A673 (cell line): ENCODE results near the gene SMAD6. TPM values are rescaled to one million over a fixed set of nuclear protein-coding genes. Genes with fewer than 3 reads are reported as not detected.
A peak's percentile ranks its signal among the peaks of the same experiment; 100 is the strongest.

Source experiments
- BruUV-seq: library from RNA; stranded (reverse); fragments of 400-500 nt; replicated peaks from 2 replicates; lab custom pipeline; 2021; lab: Mats Ljungman, UMichigan
- CTCF ChIA-PET: fragments of 300-600 bp; sonication (Branson Sonifier 250); formaldehyde crosslinking; loops from one replicate; lab custom pipeline; 2022; ENCODE audit warnings: antibody characterized with exemption; lab: Charles Lee
- POLR2A ChIA-PET: fragments of 300-600 bp; sonication (Branson Sonifier 250); formaldehyde crosslinking; loops from one replicate; lab custom pipeline; 2022; ENCODE audit warnings: antibody characterized with exemption; ENCODE audit not compliant: low non-redundant PET; lab: Charles Lee
- DNase-seq: peaks from one replicate; pipeline ENCODE4 v3.0.0-alpha.2; 2015; ENCODE audit warnings: low spot score
- H3K27ac ChIP-seq: fragments of 200-600 bp; sonication (generic); 2 replicates; pipeline ENCODE4 v1.5.1; 2016; ENCODE audit warnings: mixed run types, low read depth, mild to moderate bottlenecking, mixed read lengths, antibody characterized with exemption, low read length; ENCODE audit not compliant: poor library complexity, severe bottlenecking
- H3K27me3 ChIP-seq: fragments of 200-600 bp; sonication (generic); replicated peaks from 2 replicates; pipeline ENCODE4 v1.6.1; 2017; ENCODE audit warnings: mixed run types, low read depth, mild to moderate bottlenecking, mixed read lengths, antibody characterized with exemption, low read length; ENCODE audit not compliant: insufficient read depth, poor library complexity
- H3K36me3 ChIP-seq: fragments of 200-600 bp; sonication (generic); 2 replicates; pipeline ENCODE4 v1.6.1; 2016; ENCODE audit warnings: mixed run types, mild to moderate bottlenecking, mixed read lengths, antibody characterized with exemption, low read length; ENCODE audit not compliant: insufficient read depth, poor library complexity, severe bottlenecking
- H3K4me1 ChIP-seq: fragments of 200-600 bp; sonication (generic); 2 replicates; pipeline ENCODE4 v1.6.1; 2017; ENCODE audit warnings: mixed run types, mild to moderate bottlenecking, mixed read lengths, antibody characterized with exemption, low read length; ENCODE audit not compliant: insufficient read depth, poor library complexity, severe bottlenecking
- H3K4me3 ChIP-seq: fragments of 200-600 bp; sonication (generic); 2 replicates; pipeline ENCODE4 v1.5.1; 2016; ENCODE audit warnings: low read depth, mixed run types, mild to moderate bottlenecking, mixed read lengths, low read length; ENCODE audit not compliant: poor library complexity, severe bottlenecking
- H3K9me3 ChIP-seq: fragments of 200-600 bp; sonication (generic); 2 replicates; pipeline ENCODE4 v1.6.1; 2016; ENCODE audit warnings: mixed run types, low read depth, mild to moderate bottlenecking, mixed read lengths, antibody characterized with exemption, low read length; ENCODE audit not compliant: poor library complexity, severe bottlenecking
- CTCF ChIP-seq: fragments of 300-800, 200-600 bp; sonication (generic); conservative IDR thresholded peaks from 2 replicates; pipeline ENCODE4 v1.5.1; 2017; ENCODE audit warnings: low read depth, mild to moderate bottlenecking, antibody characterized with exemption, low read length, moderate library complexity, mixed read lengths
- EZH2 ChIP-seq: fragments of 200-600 bp; sonication (generic); IDR thresholded peaks from 2 replicates; pipeline ENCODE4 v1.6.1; 2017; ENCODE audit warnings: borderline replicate concordance, low read depth, mild to moderate bottlenecking, mixed read lengths, antibody characterized with exemption, low read length; ENCODE audit not compliant: poor library complexity, severe bottlenecking
- intact Hi-C: fragments of 100-400 bp; cut with micrococcal nuclease; formaldehyde crosslinking; loops from one replicate; pipeline ENCODE4 v1.10.0; 2022; ENCODE audit not compliant: unreplicated experiment
- total RNA-seq: library from RNA; stranded (reverse); gene quantifications from 2 replicates; pipeline ENCODE4 v1.2.3, GENCODE V29; 2021

SMAD6 gene
- total RNA-seq, 1 experiment from 2014 or later, result 63.9 TPM

- ChIA-PET CTCF (no interaction called here), POLR2A (no interaction called here)
- no TSS peak for BruUV-seq
Observed at GRCh38 chr15:66777596-66778313, 75.7 kb downstream of the SMAD6 start.

GRCh38 chr15:66778314-66778665 is 76.3 kb downstream of the SMAD6 start:
- ChIA-PET POLR2A (no interaction called here), CTCF (no interaction called here)
- Histone ChIP-seq H3K27me3 (no peaks in the 10 kb centered on the region), H3K27ac (no peak overlapping the region), H3K9me3 (no peaks in the 10 kb centered on the region), H3K36me3 (peaks cover 7% of the 10 kb centered on the region), H3K4me3 (no peak overlapping the region), H3K4me1 (peaks cover 48% of the 10 kb centered on the region)
- no peak for TF ChIP-seq EZH2
- TF ChIP-seq CTCF, result no peak
- no TSS peak for BruUV-seq
- DNase-seq, result no peak
- intact Hi-C loops, result no loop called here

More at GRCh38 chr15:66777596-66778313, 75.7 kb downstream of the SMAD6 start:
- Histone ChIP-seq H3K27ac (no peak overlapping the region), H3K4me1 (peaks cover 51% of the 10 kb centered on the region), H3K36me3 (peaks cover 4% of the 10 kb centered on the region), H3K4me3 (no peak overlapping the region), H3K9me3 (no peaks in the 10 kb centered on the region), H3K27me3 (no peaks in the 10 kb centered on the region)
- intact Hi-C loops, result no loop called here
- TF ChIP-seq CTCF (no peak), EZH2 (no peak)
- DNase-seq, result no peak

GRCh38 chr15:66778716-66779115 is 76.7 kb downstream of the SMAD6 start:
- POLR2A ChIA-PET, result no interaction called here

More at GRCh38 chr15:66778716-66779115, 76.7 kb downstream of the SMAD6 start:
- no peak for TF ChIP-seq EZH2
- no peak for TF ChIP-seq CTCF
- no peak overlapping the region for H3K4me3 ChIP-seq
- CTCF ChIA-PET, result no interaction called here
- peaks cover 44% of the 10 kb centered on the region for H3K4me1 ChIP-seq
- intact Hi-C loops, result no loop called here
- H3K9me3 ChIP-seq, result no peaks in the 10 kb centered on the region
- no peak for DNase-seq
- BruUV-seq, result no TSS peak
- peaks cover 7% of the 10 kb centered on the region for H3K36me3 ChIP-seq
- H3K27ac ChIP-seq, result peak overlapping the region; percentile 69
- no peaks in the 10 kb centered on the region for H3K27me3 ChIP-seq
